ENCODE data around the gene MTOR. TPM values are rescaled to one million over a fixed set of nuclear protein-coding genes. Genes with fewer than 3 reads are reported as not detected.

Gene MTOR
- polyA plus RNA-seq, 1 of the 3 experiments (the other 2 are of a cell fraction), result 20.9 TPM

DNA sequence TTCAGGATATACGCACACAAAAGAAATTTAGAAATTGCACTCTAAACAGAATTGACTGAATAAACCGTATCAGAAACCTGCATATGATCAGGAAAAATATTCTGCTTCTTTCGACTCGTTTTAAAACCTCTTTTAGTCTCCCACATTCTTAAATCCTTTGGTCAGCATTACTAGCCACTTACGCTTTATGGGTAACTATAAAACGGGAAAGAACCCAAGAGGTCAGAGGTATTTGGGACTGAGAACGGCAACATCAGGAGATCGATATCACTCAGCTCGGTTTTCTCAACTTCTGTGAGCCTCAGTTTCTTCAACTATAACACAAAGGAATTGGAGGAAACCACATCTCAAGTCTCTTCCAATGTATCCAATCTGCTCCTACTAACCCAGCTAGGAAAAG, 109.6 kb downstream of the MTOR start:
- CTCF ChIA-PET, result interaction anchor here (1.2 kb wide), 1 partner anchor 20 kb away, joined by 6 read pairs; no protein-coding TSS in a partner anchor
- WGBS (ENCODE audit: low lambda C conversion rate), result 97% methylated on average over 9 of the region's 9 CpGs
- H3K4me1 ChIP-seq (ENCODE audit: control insufficient read depth in 1 of 2, insufficient read depth in 2 of 2, low read depth in 1 of 2, low read length in 1 of 2), result peaks cover 5 to 7% of the 10 kb centered on the region in 2 experiments
- no peak for TF ChIP-seq SIN3A (IDR thresholded peaks at IDR 0.05; ENCODE audit: borderline replicate concordance, low read depth, low read length)
- no peak for TF ChIP-seq JUND (IDR thresholded peaks at IDR 0.05)
- TF ChIP-seq TEAD4 (IDR thresholded peaks at IDR 0.05; ENCODE audit: borderline replicate concordance, insufficient read depth), result no peak
- TF ChIP-seq EP300 (IDR thresholded peaks at IDR 0.05; ENCODE audit: borderline replicate concordance in 1 of 2, low read depth in 1 of 2, low read length in 1 of 2), result no peak
- TF ChIP-seq GABPA (IDR thresholded peaks at IDR 0.05; ENCODE audit: low read depth), result no peak
- TF ChIP-seq RFX5 (IDR thresholded peaks at IDR 0.05; ENCODE audit: low read length), result no peak
- TF ChIP-seq, protein P1, sequence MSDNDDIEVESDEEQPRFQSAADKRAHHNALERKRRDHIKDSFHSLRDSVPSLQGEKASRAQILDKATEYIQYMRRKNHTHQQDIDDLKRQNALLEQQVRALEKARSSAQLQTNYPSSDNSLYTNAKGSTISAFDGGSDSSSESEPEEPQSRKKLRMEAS (IDR thresholded peaks at IDR 0.05; ENCODE audit: low read depth), result no peak
- TF ChIP-seq, protein P2, sequence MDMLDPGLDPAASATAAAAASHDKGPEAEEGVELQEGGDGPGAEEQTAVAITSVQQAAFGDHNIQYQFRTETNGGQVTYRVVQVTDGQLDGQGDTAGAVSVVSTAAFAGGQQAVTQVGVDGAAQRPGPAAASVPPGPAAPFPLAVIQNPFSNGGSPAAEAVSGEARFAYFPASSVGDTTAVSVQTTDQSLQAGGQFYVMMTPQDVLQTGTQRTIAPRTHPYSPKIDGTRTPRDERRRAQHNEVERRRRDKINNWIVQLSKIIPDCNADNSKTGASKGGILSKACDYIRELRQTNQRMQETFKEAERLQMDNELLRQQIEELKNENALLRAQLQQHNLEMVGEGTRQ (IDR thresholded peaks at IDR 0.05; ENCODE audit: borderline replicate concordance, low read depth, low read length), result no peak
- TF ChIP-seq FOSL2 (IDR thresholded peaks at IDR 0.05; ENCODE audit: borderline replicate concordance, low read depth), result no peak
- TF ChIP-seq, protein P3, sequence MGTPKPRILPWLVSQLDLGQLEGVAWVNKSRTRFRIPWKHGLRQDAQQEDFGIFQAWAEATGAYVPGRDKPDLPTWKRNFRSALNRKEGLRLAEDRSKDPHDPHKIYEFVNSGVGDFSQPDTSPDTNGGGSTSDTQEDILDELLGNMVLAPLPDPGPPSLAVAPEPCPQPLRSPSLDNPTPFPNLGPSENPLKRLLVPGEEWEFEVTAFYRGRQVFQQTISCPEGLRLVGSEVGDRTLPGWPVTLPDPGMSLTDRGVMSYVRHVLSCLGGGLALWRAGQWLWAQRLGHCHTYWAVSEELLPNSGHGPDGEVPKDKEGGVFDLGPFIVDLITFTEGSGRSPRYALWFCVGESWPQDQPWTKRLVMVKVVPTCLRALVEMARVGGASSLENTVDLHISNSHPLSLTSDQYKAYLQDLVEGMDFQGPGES (IDR thresholded peaks at IDR 0.05; ENCODE audit: low read depth, low read length), result no peak
- TF ChIP-seq RXRA (IDR thresholded peaks at IDR 0.05; ENCODE audit: borderline replicate concordance, low read depth), result no peak
- TF ChIP-seq, protein P4, sequence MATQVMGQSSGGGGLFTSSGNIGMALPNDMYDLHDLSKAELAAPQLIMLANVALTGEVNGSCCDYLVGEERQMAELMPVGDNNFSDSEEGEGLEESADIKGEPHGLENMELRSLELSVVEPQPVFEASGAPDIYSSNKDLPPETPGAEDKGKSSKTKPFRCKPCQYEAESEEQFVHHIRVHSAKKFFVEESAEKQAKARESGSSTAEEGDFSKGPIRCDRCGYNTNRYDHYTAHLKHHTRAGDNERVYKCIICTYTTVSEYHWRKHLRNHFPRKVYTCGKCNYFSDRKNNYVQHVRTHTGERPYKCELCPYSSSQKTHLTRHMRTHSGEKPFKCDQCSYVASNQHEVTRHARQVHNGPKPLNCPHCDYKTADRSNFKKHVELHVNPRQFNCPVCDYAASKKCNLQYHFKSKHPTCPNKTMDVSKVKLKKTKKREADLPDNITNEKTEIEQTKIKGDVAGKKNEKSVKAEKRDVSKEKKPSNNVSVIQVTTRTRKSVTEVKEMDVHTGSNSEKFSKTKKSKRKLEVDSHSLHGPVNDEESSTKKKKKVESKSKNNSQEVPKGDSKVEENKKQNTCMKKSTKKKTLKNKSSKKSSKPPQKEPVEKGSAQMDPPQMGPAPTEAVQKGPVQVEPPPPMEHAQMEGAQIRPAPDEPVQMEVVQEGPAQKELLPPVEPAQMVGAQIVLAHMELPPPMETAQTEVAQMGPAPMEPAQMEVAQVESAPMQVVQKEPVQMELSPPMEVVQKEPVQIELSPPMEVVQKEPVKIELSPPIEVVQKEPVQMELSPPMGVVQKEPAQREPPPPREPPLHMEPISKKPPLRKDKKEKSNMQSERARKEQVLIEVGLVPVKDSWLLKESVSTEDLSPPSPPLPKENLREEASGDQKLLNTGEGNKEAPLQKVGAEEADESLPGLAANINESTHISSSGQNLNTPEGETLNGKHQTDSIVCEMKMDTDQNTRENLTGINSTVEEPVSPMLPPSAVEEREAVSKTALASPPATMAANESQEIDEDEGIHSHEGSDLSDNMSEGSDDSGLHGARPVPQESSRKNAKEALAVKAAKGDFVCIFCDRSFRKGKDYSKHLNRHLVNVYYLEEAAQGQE (IDR thresholded peaks at IDR 0.05; ENCODE audit: low read depth, low read length), result no peak
- no peak for TF ChIP-seq CHD2 (IDR thresholded peaks at IDR 0.05; ENCODE audit: low read length, partially characterized antibody)
- TF ChIP-seq SMC3 (IDR thresholded peaks at IDR 0.05; ENCODE audit: low read depth, low read length), result no peak
- no peak for TF ChIP-seq RAD21 (IDR thresholded peaks at IDR 0.05; ENCODE audit: low read length)
- no peaks in the 10 kb centered on the region for H3K9me3 ChIP-seq
- DNase-seq, result no peak
- H3K4me2 ChIP-seq, result no peak overlapping the region
- H3K9ac ChIP-seq, result no peak overlapping the region
- H3K27ac ChIP-seq (ENCODE audit: low read depth in 2 of 2, low read length in 1 of 2), result no peak overlapping the region
- peaks cover 10% of the 10 kb centered on the region for H3F3A ChIP-seq (replicated peaks; ENCODE audit: insufficient read depth)
- H4K20me1 ChIP-seq (ENCODE audit: insufficient read depth), result no peaks in the 10 kb centered on the region
- H3K27me3 ChIP-seq (ENCODE audit: insufficient read depth), result no peaks in the 10 kb centered on the region
- H3K36me3 ChIP-seq (replicated peaks in 1 of 2; ENCODE audit: control insufficient read depth in 1 of 2, insufficient read depth in 2 of 2, low read length in 1 of 2), result peaks cover 20 to 42% of the 10 kb centered on the region in 2 experiments
- no peaks in the 10 kb centered on the region for H3K9me2 ChIP-seq
- H3K79me2 ChIP-seq (ENCODE audit: insufficient read depth), result no peaks in the 10 kb centered on the region
- no peak overlapping the region for H2AFZ ChIP-seq (ENCODE audit: low read depth)
- H3K4me3 ChIP-seq (ENCODE audit: low read depth in 2 of 2, low read length in 1 of 2), result no peak overlapping the region
- POLR2A ChIA-PET, result no interaction called here
